ENCODE measurements around the gene ANKZF1. TPM values are rescaled to one million over a fixed set of nuclear protein-coding genes. Genes with fewer than 3 reads are reported as not detected.
A peak's percentile ranks its signal among the peaks of the same experiment; 100 is the strongest.

The ANKZF1 gene
- total RNA-seq, 3 donors from 2014 or later (not counting 1 experiment from before 2014, with no cell fraction given), result 100 to 148 (median 117) TPM

DNA sequence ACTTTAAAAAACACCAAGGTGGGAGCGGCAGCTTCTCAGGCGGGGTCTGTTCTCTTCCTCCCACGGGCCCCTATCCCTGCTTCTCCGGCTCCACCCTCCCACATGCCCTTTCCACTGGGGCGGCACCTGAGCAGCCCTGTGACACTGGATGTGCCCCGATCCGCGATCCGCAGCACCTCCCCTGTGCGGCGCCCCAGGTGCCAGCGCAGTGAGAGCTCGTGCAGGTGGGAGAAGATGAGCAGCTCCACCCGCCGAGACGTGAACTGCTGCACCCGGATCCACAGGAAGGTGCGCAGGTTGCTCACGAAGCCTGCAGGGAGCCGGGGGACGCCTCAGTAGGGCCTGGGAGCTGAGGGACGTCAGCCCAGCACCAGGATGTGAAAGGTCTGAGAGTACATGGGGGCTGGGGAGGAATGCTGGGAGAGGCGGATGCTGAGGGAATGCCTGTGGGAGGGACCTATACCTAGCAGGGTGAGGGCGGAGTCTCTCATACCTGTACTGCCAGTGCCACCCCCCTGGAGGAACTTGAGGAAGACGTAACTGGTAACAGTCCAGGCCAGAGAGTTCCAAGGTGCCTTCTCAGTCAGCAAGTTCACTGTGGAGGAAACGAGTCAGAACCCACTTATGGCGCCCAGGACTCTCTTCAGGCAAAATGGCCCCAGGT lies 13.6 kb upstream of the ANKZF1 start:
- H3K4me1 ChIP-seq (ENCODE audit: control insufficient read depth, insufficient read depth, low read length), result peaks cover 29% of the 10 kb centered on the region
- intact Hi-C loops (cut with micrococcal nuclease), result no loop called here
- no peaks in the 10 kb centered on the region for H3K9me3 ChIP-seq (ENCODE audit: control insufficient read depth, insufficient read depth, low read length)
- H3K4me1 Mint-ChIP-seq, result peaks cover 10 to 17% of the 10 kb centered on the region in 2 donors
- H3K36me3 ChIP-seq (ENCODE audit: control insufficient read depth, insufficient read depth, low read length), result peaks cover 11% of the 10 kb centered on the region
- no peaks in the 10 kb centered on the region for H3K9me3 Mint-ChIP-seq
- TF ChIP-seq, protein P1, sequence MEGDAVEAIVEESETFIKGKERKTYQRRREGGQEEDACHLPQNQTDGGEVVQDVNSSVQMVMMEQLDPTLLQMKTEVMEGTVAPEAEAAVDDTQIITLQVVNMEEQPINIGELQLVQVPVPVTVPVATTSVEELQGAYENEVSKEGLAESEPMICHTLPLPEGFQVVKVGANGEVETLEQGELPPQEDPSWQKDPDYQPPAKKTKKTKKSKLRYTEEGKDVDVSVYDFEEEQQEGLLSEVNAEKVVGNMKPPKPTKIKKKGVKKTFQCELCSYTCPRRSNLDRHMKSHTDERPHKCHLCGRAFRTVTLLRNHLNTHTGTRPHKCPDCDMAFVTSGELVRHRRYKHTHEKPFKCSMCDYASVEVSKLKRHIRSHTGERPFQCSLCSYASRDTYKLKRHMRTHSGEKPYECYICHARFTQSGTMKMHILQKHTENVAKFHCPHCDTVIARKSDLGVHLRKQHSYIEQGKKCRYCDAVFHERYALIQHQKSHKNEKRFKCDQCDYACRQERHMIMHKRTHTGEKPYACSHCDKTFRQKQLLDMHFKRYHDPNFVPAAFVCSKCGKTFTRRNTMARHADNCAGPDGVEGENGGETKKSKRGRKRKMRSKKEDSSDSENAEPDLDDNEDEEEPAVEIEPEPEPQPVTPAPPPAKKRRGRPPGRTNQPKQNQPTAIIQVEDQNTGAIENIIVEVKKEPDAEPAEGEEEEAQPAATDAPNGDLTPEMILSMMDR (IDR thresholded peaks at IDR 0.05), result no peak
- no peak overlapping the region for H3K4me3 ChIP-seq (ENCODE audit: low read length)
- H3K27ac ChIP-seq (ENCODE audit: low read length), result no peak overlapping the region
- H3K4me3 Mint-ChIP-seq, result no peak overlapping the region
- H3K27me3 ChIP-seq (ENCODE audit: control insufficient read depth, insufficient read depth, low read length), result no peaks in the 10 kb centered on the region
- 95% methylated on average over 27 of the region's 27 CpGs for WGBS (ENCODE audit: insufficient coverage)
- no peak overlapping the region for H3K27ac Mint-ChIP-seq
- H3K27me3 Mint-ChIP-seq (ENCODE audit: low read depth in 2 of 2), result no peaks in the 10 kb centered on the region
- H3K36me3 Mint-ChIP-seq, result no peaks in the 10 kb centered on the region
- DNase-seq (no peak), ATAC-seq (no peak)

DNA sequence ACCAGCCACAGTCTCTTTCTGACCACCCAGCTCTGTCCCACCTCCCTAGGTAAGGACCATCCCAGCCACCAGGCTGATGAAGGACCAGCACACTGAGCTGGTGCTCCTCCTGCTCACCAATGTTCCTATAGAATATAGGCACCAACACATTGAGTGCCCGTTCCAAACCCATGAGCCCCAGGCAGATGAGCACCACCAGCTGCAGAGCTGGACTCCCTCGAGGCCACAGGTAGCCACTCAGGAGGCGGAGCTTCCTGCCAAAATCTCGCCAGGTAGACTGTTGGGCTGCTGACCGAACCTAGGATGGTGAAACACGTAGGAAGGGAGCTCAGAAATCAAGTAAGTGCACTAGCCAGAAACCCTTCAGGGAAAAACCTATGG lies 13.1 kb upstream of the ANKZF1 start:
- no peak overlapping the region for H3K4me3 Mint-ChIP-seq
- no peak for DNase-seq
- H3K4me3 ChIP-seq (ENCODE audit: low read length), result no peak overlapping the region
- no peak overlapping the region for H3K27ac Mint-ChIP-seq
- H3K36me3 ChIP-seq (ENCODE audit: control insufficient read depth, insufficient read depth, low read length), result peaks cover 16% of the 10 kb centered on the region
- 89% methylated on average over 6 of the region's 6 CpGs for WGBS (ENCODE audit: insufficient coverage)
- H3K36me3 Mint-ChIP-seq, result peaks cover 5% of the 10 kb centered on the region
- no peaks in the 10 kb centered on the region for H3K27me3 ChIP-seq (ENCODE audit: control insufficient read depth, insufficient read depth, low read length)
- H3K9me3 ChIP-seq (ENCODE audit: control insufficient read depth, insufficient read depth, low read length), result no peaks in the 10 kb centered on the region
- no peaks in the 10 kb centered on the region for H3K27me3 Mint-ChIP-seq (ENCODE audit: low read depth in 2 of 2)
- H3K27ac ChIP-seq (ENCODE audit: low read length), result no peak overlapping the region
- peaks cover 24% of the 10 kb centered on the region for H3K4me1 ChIP-seq (ENCODE audit: control insufficient read depth, insufficient read depth, low read length)
- H3K9me3 Mint-ChIP-seq, result no peaks in the 10 kb centered on the region
- H3K4me1 Mint-ChIP-seq, result peaks cover 6 to 15% of the 10 kb centered on the region in 2 donors
- intact Hi-C loops (cut with micrococcal nuclease), result no loop called here
- no peak for ATAC-seq
- TF ChIP-seq, protein P1 (IDR thresholded peaks at IDR 0.05), result no peak

DNA sequence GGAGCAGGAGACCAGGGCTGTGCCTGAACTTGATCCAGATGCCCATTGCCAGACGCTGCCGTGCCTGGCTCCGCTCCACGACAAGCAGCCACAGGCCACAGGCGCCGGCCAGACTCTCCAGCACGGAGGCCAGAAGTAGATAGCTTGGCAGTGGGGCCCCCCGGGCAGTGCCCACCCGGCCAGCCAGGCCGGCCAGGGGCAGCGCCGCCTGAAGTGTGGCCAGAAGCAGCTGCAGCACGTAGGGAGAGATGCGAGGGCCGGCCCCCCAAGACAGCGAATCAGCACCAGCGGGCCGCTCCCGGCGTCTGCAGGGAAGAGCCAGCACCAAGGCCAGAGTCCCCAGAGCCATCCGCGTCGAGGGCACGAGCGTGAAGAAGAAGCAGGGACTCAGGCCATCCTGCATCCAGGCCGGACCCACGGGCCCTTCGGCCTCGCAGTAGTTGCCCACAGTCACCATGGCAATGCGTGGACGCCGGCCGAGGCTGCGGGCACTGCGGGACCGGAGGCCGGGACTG lies 11.3 kb upstream of the ANKZF1 start:
- H3K36me3 Mint-ChIP-seq, result peaks cover 7% of the 10 kb centered on the region
- peak overlapping the region; percentile 62 to 75 for H3K27ac Mint-ChIP-seq
- intact Hi-C loops (cut with micrococcal nuclease), result loop anchor here (2.0 kb wide), 1 partner anchor 57 kb away; the partner anchor contains the start of gene NHEJ1

More for the DNA sequence above, 11.3 kb upstream of the ANKZF1 start:
- DNase-seq (peak in 1 of 2 donors; percentile 29), ATAC-seq (peak; percentile 43 to 50 (median 46))
- Histone ChIP-seq H3K27me3 (ENCODE audit: control insufficient read depth, insufficient read depth, low read length) (no peaks in the 10 kb centered on the region), H3K9me3 (ENCODE audit: control insufficient read depth, insufficient read depth, low read length) (no peaks in the 10 kb centered on the region), H3K27ac (ENCODE audit: low read length) (no peak overlapping the region), H3K4me3 (ENCODE audit: low read length) (peak overlapping the region; percentile 46), H3K4me1 (ENCODE audit: control insufficient read depth, insufficient read depth, low read length) (peaks cover 24% of the 10 kb centered on the region), H3K36me3 (ENCODE audit: control insufficient read depth, insufficient read depth, low read length) (peaks cover 31% of the 10 kb centered on the region)
- peak overlapping the region; percentile 83 for H3K4me3 Mint-ChIP-seq
- no peaks in the 10 kb centered on the region for H3K9me3 Mint-ChIP-seq
- TF ChIP-seq, protein P1 (IDR thresholded peaks at IDR 0.05), result no peak
- H3K27me3 Mint-ChIP-seq (ENCODE audit: low read depth in 2 of 2), result no peaks in the 10 kb centered on the region
- 1% methylated on average over 37 of the region's 37 CpGs for WGBS (ENCODE audit: insufficient coverage)
- peaks cover 6 to 17% of the 10 kb centered on the region in 2 donors for H3K4me1 Mint-ChIP-seq
